ENCODE measurements around the gene TTLL8.

GRCh38 chr22:49995041-49995360, 63.1 kb downstream of the TTLL8 start:
- TF ChIP-seq CEBPB (IDR thresholded peaks at IDR 0.05) (no peak), USF1 (IDR thresholded peaks at IDR 0.05) (no peak), RAD21 (IDR thresholded peaks at IDR 0.05; ENCODE audit: low read depth) (no peak), TAF1 (IDR thresholded peaks at IDR 0.05; ENCODE audit: low read depth) (no peak)
- TF ChIP-seq, protein P1, sequence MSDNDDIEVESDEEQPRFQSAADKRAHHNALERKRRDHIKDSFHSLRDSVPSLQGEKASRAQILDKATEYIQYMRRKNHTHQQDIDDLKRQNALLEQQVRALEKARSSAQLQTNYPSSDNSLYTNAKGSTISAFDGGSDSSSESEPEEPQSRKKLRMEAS (IDR thresholded peaks at IDR 0.05), result no peak
